Measurements from ENCODE around the gene CABCOCO1. TPM values are rescaled to one million over a fixed set of nuclear protein-coding genes. Genes with fewer than 3 reads are reported as not detected.

Gene CABCOCO1
- total and polyA plus RNA-seq, 9 of the 15 experiments (the other 6 are each of a cell fraction or from before 2014, with no cell fraction given), result 0.04 TPM; not detected in 8

DNA sequence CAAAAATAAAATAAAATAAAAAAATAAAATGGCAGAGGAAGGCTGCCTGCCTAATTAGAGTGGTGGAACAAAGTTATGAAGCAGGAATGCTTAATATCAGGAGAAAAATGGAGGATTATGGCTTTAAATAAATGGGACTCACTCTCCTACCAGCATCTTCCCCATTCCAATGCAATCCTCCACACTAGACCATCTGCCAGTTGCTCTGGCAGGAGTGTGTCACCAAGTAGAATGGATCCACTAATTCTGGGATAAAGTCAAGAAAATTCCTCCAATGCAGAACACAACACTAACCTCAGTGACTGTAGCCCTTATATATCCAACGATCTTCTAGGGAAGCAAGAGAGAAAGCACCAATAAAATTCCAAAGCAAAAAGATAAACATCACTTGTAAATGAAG lies 126.3 kb downstream of the CABCOCO1 start (continued):
- TF ChIP-seq, protein P1, sequence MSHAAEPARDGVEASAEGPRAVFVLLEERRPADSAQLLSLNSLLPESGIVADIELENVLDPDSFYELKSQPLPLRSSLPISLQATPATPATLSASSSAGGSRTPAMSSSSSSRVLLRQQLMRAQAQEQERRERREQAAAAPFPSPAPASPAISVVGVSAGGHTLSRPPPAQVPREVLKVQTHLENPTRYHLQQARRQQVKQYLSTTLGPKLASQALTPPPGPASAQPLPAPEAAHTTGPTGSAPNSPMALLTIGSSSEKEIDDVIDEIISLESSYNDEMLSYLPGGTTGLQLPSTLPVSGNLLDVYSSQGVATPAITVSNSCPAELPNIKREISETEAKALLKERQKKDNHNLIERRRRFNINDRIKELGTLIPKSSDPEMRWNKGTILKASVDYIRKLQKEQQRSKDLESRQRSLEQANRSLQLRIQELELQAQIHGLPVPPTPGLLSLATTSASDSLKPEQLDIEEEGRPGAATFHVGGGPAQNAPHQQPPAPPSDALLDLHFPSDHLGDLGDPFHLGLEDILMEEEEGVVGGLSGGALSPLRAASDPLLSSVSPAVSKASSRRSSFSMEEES (CRISPR knock-in tag; IDR thresholded peaks at IDR 0.05), result no peak
- no peak for TF ChIP-seq PHB (CRISPR knock-in tag; IDR thresholded peaks at IDR 0.05)
- no peak for TF ChIP-seq HDGF (IDR thresholded peaks at IDR 0.05)
- no peak for TF ChIP-seq ZNF124 (CRISPR knock-in tag; IDR thresholded peaks at IDR 0.05)
- TF ChIP-seq RB1 (IDR thresholded peaks at IDR 0.05; ENCODE audit: low read depth), result no peak

DNA sequence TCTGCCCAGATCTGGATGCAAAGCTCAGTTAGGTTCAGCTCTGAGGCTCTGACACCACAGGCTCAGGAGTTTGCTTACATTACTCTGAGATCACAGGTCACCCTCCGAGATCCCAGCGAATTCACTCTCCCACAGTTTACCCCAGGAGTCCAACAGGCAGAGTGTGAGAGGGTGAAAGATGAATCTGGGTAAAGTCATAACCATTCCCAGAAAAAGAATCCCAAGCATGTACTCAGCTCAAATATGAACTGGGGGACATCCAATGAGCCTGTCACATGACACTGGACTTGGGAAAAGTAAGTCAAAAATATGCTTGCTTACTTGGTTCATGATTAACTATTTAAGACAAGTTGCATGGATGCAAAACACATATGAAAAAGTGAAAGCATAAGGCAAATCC lies 128.5 kb downstream of the CABCOCO1 start:
- Histone ChIP-seq H4K20me1 (replicated peaks; ENCODE audit: control insufficient read depth, insufficient read depth, low read length) (no peaks in the 10 kb centered on the region), H3K27ac (ENCODE audit: extremely low read depth, low read depth, low read length) (no peak overlapping the region), H3K4me1 (replicated peaks in 1 of 2; ENCODE audit: control insufficient read depth in 2 of 2, insufficient read depth in 2 of 2, low read length in 2 of 2) (peaks cover 0 to 37% of the 10 kb centered on the region in 2 experiments; a peak in 3 of 5 replicates), H3K9me1 (ENCODE audit: control insufficient read depth, insufficient read depth, low read length) (no peaks in the 10 kb centered on the region), H3K4me2 (ENCODE audit: insufficient read depth, low read length) (no peak overlapping the region), H3K9ac (ENCODE audit: insufficient read depth in 1 of 2, low read depth in 2 of 2, low read length in 2 of 2) (no peak overlapping the region), H3K36me3 (ENCODE audit: control insufficient read depth, insufficient read depth, low read length) (no peaks in the 10 kb centered on the region), H3K4me3 (no peak overlapping the region), H3K27me3 (ENCODE audit: control insufficient read depth in 2 of 2, insufficient read depth in 2 of 2, low read length in 2 of 2) (no peaks in the 10 kb centered on the region; a peak in 1 of 5 replicates), H3K79me2 (ENCODE audit: control insufficient read depth, insufficient read depth, low read length) (no peaks in the 10 kb centered on the region), H2AFZ (ENCODE audit: low read depth, low read length) (peak overlapping the region; percentile 11; the same call in 1 of the 2 replicates), H3K9me3 (replicated peaks; ENCODE audit: control insufficient read depth, insufficient read depth, low read depth, low read length) (no peaks in the 10 kb centered on the region)
- 67% methylated on average over 2 of the region's 2 CpGs for WGBS (ENCODE audit: insufficient coverage, low coverage, missing lambda C conversion rate)
- ChIA-PET POLR2A (interaction anchor here (0.7 to 1.2 kb wide), 5 partner anchors 9 to 222 kb away, joined by 3 read pairs; no protein-coding TSS in a partner anchor), CTCF (ENCODE audit: low intra/inter-chr PET ratio) (no interaction called here)
- DNase-seq (ENCODE audit: extremely low read depth in 1 of 4, low spot score in 3 of 4) (no peak), ATAC-seq (no peak), FAIRE-seq (no peak)
- intact Hi-C loops (cut with micrococcal nuclease) (no loop called here), in situ Hi-C loops (cut with MboI) (no loop called here)
- no peak for TF ChIP-seq JUN (IDR thresholded peaks at IDR 0.05; ENCODE audit: borderline replicate concordance, low read depth, low read length)
- TF ChIP-seq JUN (CRISPR knock-in tag; IDR thresholded peaks at IDR 0.05; ENCODE audit: borderline replicate concordance), result no peak
- no peak for TF ChIP-seq SUPT5H (IDR thresholded peaks at IDR 0.05)
- no peak for TF ChIP-seq ZC3H8 (IDR thresholded peaks at IDR 0.05)
- TF ChIP-seq, protein P1 (CRISPR knock-in tag; IDR thresholded peaks at IDR 0.05), result peak; percentile 73
- TF ChIP-seq HDAC2 (IDR thresholded peaks at IDR 0.05), result no peak
- TF ChIP-seq, protein P2, sequence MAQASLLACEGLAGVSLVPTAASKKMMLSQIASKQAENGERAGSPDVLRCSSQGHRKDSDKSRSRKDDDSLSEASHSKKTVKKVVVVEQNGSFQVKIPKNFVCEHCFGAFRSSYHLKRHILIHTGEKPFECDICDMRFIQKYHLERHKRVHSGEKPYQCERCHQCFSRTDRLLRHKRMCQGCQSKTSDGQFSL (CRISPR knock-in tag; IDR thresholded peaks at IDR 0.05), result no peak
- TF ChIP-seq, protein P2 (tag; IDR thresholded peaks at IDR 0.05), result no peak
- TF ChIP-seq, protein P3, sequence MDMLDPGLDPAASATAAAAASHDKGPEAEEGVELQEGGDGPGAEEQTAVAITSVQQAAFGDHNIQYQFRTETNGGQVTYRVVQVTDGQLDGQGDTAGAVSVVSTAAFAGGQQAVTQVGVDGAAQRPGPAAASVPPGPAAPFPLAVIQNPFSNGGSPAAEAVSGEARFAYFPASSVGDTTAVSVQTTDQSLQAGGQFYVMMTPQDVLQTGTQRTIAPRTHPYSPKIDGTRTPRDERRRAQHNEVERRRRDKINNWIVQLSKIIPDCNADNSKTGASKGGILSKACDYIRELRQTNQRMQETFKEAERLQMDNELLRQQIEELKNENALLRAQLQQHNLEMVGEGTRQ (CRISPR knock-in tag; IDR thresholded peaks at IDR 0.05), result peak; percentile 35; the same call in 1 of the 2 replicates
- TF ChIP-seq ZNF707 (CRISPR knock-in tag; conservative IDR thresholded peaks at IDR 0.05), result no peak
- TF ChIP-seq ZNF695 (CRISPR knock-in tag; IDR thresholded peaks at IDR 0.05), result no peak
- no TSS peak for BruUV-seq (replicated peaks)

All from K562 (cell line).